GM19467 (cell line): Measurements from ENCODE around the gene TEX13A.
"Not testable (repeated sequence)": the region's sequence is repeated elsewhere in the genome, so short reads cannot be mapped to it uniquely, and the experiment has no call there.

Experiments used
- ATAC-seq: cut with Tn5 transposase; IDR thresholded peaks from one replicate; pipeline ENCODE4 v1.9.1; 2021; ENCODE audit warnings: mild to moderate bottlenecking, moderate library complexity; ENCODE audit not compliant: unreplicated experiment

TEX13A gene

GRCh38 chrX:105220636-105221035 is at the start of gene TEX13A:
Gene TEX13A (minus strand): TSS chrX:105220694. CDS start chrX:105220397, 297 bp downstream.
- no peak for ATAC-seq

GRCh38 chrX:105269386-105269785 is 48.9 kb upstream of the TEX13A start:
- ATAC-seq: no peak

- ATAC-seq: no peak
Observed at GRCh38 chrX:105267167-105267566, 46.7 kb upstream of the TEX13A start.

- ATAC-seq: no peak
Observed at GRCh38 chrX:105266456-105266855, 46.0 kb upstream of the TEX13A start.

GRCh38 chrX:105265093-105265492 is 44.6 kb upstream of the TEX13A start:
- no peak for ATAC-seq

- ATAC-seq: no peak
Observed at GRCh38 chrX:105263801-105264200, 43.3 kb upstream of the TEX13A start.

GRCh38 chrX:105263171-105263570 is 42.7 kb upstream of the TEX13A start:
- ATAC-seq: no peak

GRCh38 chrX:105260291-105261043 is 40.0 kb upstream of the TEX13A start:
- ATAC-seq: no peak

- ATAC-seq: no peak
Observed at GRCh38 chrX:105241056-105241455, 20.6 kb upstream of the TEX13A start.

GRCh38 chrX:105237407-105237806 is 16.9 kb upstream of the TEX13A start:
- ATAC-seq: not testable (repeated sequence)

GRCh38 chrX:105229146-105229545 is 8.7 kb upstream of the TEX13A start:
- no peak for ATAC-seq

- no peak for ATAC-seq
Observed at GRCh38 chrX:105228602-105229001, 8.1 kb upstream of the TEX13A start.

GRCh38 chrX:105226499-105226898 is 6.0 kb upstream of the TEX13A start:
- no peak for ATAC-seq

GRCh38 chrX:105221374-105221773 is 880 bp upstream of the TEX13A start:
- no peak for ATAC-seq

GRCh38 chrX:105219454-105220401 is 766 bp downstream of the TEX13A start:
- ATAC-seq: no peak

GRCh38 chrX:105211066-105211575 is 9.4 kb downstream of the TEX13A start:
- no peak for ATAC-seq

- ATAC-seq: no peak
Observed at GRCh38 chrX:105210258-105210657, 10.2 kb downstream of the TEX13A start.

- ATAC-seq: no peak
Observed at GRCh38 chrX:105209406-105209805, 11.1 kb downstream of the TEX13A start.

- ATAC-seq: no peak
Observed at GRCh38 chrX:105191878-105192277, 28.6 kb downstream of the TEX13A start.

GRCh38 chrX:105190252-105190853 is 30.1 kb downstream of the TEX13A start:
- no peak for ATAC-seq

- ATAC-seq: no peak
Observed at GRCh38 chrX:105189093-105189492, 31.4 kb downstream of the TEX13A start.
